ENCODE measurements around the gene ADAT2. TPM values are rescaled to one million over a fixed set of nuclear protein-coding genes. Genes with fewer than 3 reads are reported as not detected.

ADAT2 gene
- total RNA-seq, 1 donor from 2014 or later: 22.6 TPM

- intact Hi-C loops (cut with micrococcal nuclease): loop anchor here (1.0 to 5.0 kb wide), 3 partner anchors 8 to 1230 kb away; partner anchors contain the start of genes ADAT2 and PEX3
Measured at GRCh38 chr6:143441680-143442545, 8.6 kb downstream of the ADAT2 start.

GRCh38 chr6:143441010-143441409 lies 9.5 kb downstream of the ADAT2 start:
- intact Hi-C loops (cut with micrococcal nuclease): loop anchor here (1.0 to 5.0 kb wide), 3 partner anchors 9 to 1231 kb away; partner anchors contain the start of genes ADAT2 and PEX3

- intact Hi-C loops (cut with micrococcal nuclease): no loop called here
Measured at GRCh38 chr6:143432588-143432987, 17.9 kb downstream of the ADAT2 start.

GRCh38 chr6:143431226-143431625 lies 19.3 kb downstream of the ADAT2 start:
- intact Hi-C loops (cut with micrococcal nuclease): no loop called here

- intact Hi-C loops (cut with micrococcal nuclease): loop anchor here (5.0 kb wide), 2 partner anchors 583 to 683 kb away; no protein-coding TSS in a partner anchor
Measured at GRCh38 chr6:143429970-143430369, 20.5 kb downstream of the ADAT2 start.

- intact Hi-C loops (cut with micrococcal nuclease): loop anchor here (1.0 to 5.0 kb wide), 9 partner anchors 194 to 953 kb away; no protein-coding TSS in a partner anchor
Measured at GRCh38 chr6:143427109-143427817, 23.2 kb downstream of the ADAT2 start.

- intact Hi-C loops (cut with micrococcal nuclease): loop anchor here (5.0 kb wide), 2 partner anchors 579 to 679 kb away; no protein-coding TSS in a partner anchor
Measured at GRCh38 chr6:143426026-143426425, 24.5 kb downstream of the ADAT2 start.

GRCh38 chr6:143419526-143419925 lies 31.0 kb downstream of the ADAT2 start:
- intact Hi-C loops (cut with micrococcal nuclease): no loop called here

GRCh38 chr6:143414769-143415168 lies 35.7 kb downstream of the ADAT2 start:
- intact Hi-C loops (cut with micrococcal nuclease): no loop called here

GRCh38 chr6:143410859-143411270 lies 39.6 kb downstream of the ADAT2 start:
- intact Hi-C loops (cut with micrococcal nuclease): no loop called here

- intact Hi-C loops (cut with micrococcal nuclease): no loop called here
Measured at GRCh38 chr6:143408787-143409162, 41.7 kb downstream of the ADAT2 start.

- intact Hi-C loops (cut with micrococcal nuclease): no loop called here
Measured at GRCh38 chr6:143408151-143408786, 42.2 kb downstream of the ADAT2 start.

- intact Hi-C loops (cut with micrococcal nuclease): no loop called here
Measured at GRCh38 chr6:143406673-143407072, 43.8 kb downstream of the ADAT2 start.

GRCh38 chr6:143405373-143406154 lies 44.9 kb downstream of the ADAT2 start:
- intact Hi-C loops (cut with micrococcal nuclease): no loop called here

GRCh38 chr6:143402721-143403336 lies 47.7 kb downstream of the ADAT2 start:
- intact Hi-C loops (cut with micrococcal nuclease): no loop called here

- intact Hi-C loops (cut with micrococcal nuclease): no loop called here
Measured at GRCh38 chr6:143401636-143402370, 48.7 kb downstream of the ADAT2 start.

GRCh38 chr6:143401068-143401446 lies 49.4 kb downstream of the ADAT2 start:
- intact Hi-C loops (cut with micrococcal nuclease): no loop called here

GRCh38 chr6:143400258-143401067 lies 50.0 kb downstream of the ADAT2 start:
- intact Hi-C loops (cut with micrococcal nuclease): no loop called here

GRCh38 chr6:143399775-143400174 lies 50.7 kb downstream of the ADAT2 start:
- intact Hi-C loops (cut with micrococcal nuclease): no loop called here

All from T-helper 1 cell treated with Interleukin-12 subunit alpha and Interleukin-12 subunit beta and Interleukin-4 antibody, amounts not matched to agents 30 ng/mL and 1 ng/mL, for 36 hours (primary cell).